Measurements from ENCODE around the gene ZNF540.
"Not testable (repeated sequence)": the region's sequence is repeated elsewhere in the genome, so short reads cannot be mapped to it uniquely, and the experiment has no call there.

ZNF540 gene

GRCh38 chr19:37594304-37594981, at the start of gene ZNF540, which contains the start of gene ZNF571:
TSS of gene ZNF540 (plus strand) at chr19:37594876. CDS start at chr19:37598448, 3,572 bp downstream.
TSS of gene ZNF571 (minus strand) at chr19:37594792. CDS start at chr19:37586676, 8,116 bp downstream.
- peak; percentile 94 for DNase-seq

- DNase-seq = peak; percentile 72
These were observed 43.3 kb upstream of the ZNF540 start for GRCh38 chr19:37551129-37551993.

- no peak for DNase-seq
These were observed 31.2 kb upstream of the ZNF540 start for GRCh38 chr19:37563518-37563917.

GRCh38 chr19:37564624-37565369, 29.9 kb upstream of the ZNF540 start:
- DNase-seq = no peak

- DNase-seq = no peak
These were observed 29.4 kb upstream of the ZNF540 start for GRCh38 chr19:37565370-37565669.

GRCh38 chr19:37572203-37572602, 22.5 kb upstream of the ZNF540 start:
- no peak for DNase-seq

GRCh38 chr19:37583340-37583739, 11.3 kb upstream of the ZNF540 start:
- DNase-seq = no peak

- DNase-seq = no peak
These were observed 726 bp upstream of the ZNF540 start for GRCh38 chr19:37593996-37594303.

- DNase-seq = peak; percentile 59
These were observed 306 bp downstream of the ZNF540 start for GRCh38 chr19:37594982-37595382.

GRCh38 chr19:37635076-37636056, 40.7 kb downstream of the ZNF540 start:
- DNase-seq = no peak

GRCh38 chr19:37654118-37654517, 59.4 kb downstream of the ZNF540 start:
- DNase-seq = no peak

- DNase-seq = peak; percentile 28
These were observed 60.1 kb downstream of the ZNF540 start for GRCh38 chr19:37654629-37655300.

GRCh38 chr19:37655301-37655688, 60.6 kb downstream of the ZNF540 start, which contains the start of gene ZFP30:
TSS of gene ZFP30 (minus strand) at chr19:37655465. CDS start at chr19:37647822, 7,643 bp downstream.
- DNase-seq = peak; percentile 74

GRCh38 chr19:37655689-37656371, 61.2 kb downstream of the ZNF540 start:
- DNase-seq = peak; percentile 84

GRCh38 chr19:37657157-37657556, 62.5 kb downstream of the ZNF540 start:
- DNase-seq = not testable (repeated sequence)
